DND-41 (cell line): ENCODE measurements around the gene UFSP2.

ENCODE experiments used
- CTCF ChIP-seq: IDR thresholded peaks from 2 replicates; pipeline ENCODE4 v1.5.1; 2012; ENCODE audit warnings: borderline replicate concordance, low read length, moderate library complexity, mild to moderate bottlenecking; ENCODE audit not compliant: poor library complexity, severe bottlenecking; ENCODE audit errors: extremely low read depth
- EZH2 ChIP-seq: IDR thresholded peaks from 3 replicates; pipeline ENCODE4 v1.6.1; 2012; ENCODE audit warnings: borderline replicate concordance, low read depth, mild to moderate bottlenecking, moderate library complexity, low read length, inconsistent platforms; ENCODE audit not compliant: severe bottlenecking

GRCh38 chr4:185359767-185360446 lies 65.9 kb downstream of the UFSP2 start:
- no peak for TF ChIP-seq CTCF
- no peak for TF ChIP-seq EZH2
